ENCODE data around the gene SULT1E1.

SULT1E1 gene, protein sequence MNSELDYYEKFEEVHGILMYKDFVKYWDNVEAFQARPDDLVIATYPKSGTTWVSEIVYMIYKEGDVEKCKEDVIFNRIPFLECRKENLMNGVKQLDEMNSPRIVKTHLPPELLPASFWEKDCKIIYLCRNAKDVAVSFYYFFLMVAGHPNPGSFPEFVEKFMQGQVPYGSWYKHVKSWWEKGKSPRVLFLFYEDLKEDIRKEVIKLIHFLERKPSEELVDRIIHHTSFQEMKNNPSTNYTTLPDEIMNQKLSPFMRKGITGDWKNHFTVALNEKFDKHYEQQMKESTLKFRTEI

DNA sequence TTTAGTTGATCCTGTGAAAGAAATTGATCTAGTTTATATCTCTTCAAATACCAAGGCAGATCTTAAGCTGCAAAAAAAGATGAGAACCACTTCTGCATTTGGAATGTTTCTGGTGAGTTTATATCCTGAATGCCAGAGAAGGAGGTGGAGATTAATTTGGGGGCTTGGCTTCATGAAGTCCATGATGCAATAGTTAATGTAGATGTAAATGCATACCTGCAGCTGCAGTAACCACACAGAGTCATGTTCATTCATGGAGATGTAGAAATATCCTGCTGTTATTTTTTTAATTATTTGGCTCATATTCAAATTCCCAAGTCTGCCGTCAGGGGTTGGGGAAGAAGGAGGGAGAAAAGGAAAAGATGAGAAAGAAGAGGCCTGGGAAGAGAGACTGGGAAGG lies at the start of gene SULT1E1:
SULT1E1 (minus strand) TSS at position 94 of the 400 bp plus-strand sequence. CDS start 2,501 bp downstream, outside the sequence.
- no peak for DNase-seq

DNA sequence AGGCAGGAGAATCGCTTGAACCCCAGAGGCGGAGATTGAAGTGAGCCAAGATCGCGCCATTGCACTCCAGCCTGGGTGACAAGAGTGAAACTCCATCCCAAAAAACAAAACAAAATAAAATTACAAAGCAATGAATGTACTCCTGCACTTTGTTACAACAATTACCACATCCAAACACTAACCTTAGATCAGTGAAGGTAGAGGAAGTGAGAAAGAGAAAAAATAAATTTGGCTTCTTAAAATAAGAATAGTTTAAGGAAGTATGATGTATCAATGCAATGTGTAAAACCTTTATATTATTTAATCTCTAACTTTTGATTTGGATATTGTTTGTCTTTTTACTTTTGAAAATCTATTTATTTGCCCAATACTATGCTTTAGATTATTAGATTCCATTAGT lies 49.2 kb upstream of the SULT1E1 start:
- no peak for DNase-seq

DNA sequence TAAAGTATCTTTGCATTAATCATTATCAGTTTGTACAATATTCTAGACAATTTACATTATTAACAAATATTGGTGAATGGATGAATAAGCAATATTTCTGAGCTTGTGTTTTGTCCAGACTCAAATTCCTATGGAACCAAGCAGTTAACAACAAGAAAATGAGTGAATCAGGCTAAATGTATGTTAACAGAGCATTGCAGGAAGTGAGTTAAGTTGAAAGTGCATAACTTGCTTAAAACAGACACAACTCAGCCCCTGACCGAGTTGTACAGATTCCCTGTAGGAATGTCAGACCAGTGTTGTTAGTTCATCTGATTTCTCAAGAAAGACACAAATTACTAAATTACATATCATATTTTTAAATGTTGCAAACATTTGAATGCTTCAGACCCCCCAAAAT lies 47.2 kb upstream of the SULT1E1 start:
- DNase-seq: no peak

DNA sequence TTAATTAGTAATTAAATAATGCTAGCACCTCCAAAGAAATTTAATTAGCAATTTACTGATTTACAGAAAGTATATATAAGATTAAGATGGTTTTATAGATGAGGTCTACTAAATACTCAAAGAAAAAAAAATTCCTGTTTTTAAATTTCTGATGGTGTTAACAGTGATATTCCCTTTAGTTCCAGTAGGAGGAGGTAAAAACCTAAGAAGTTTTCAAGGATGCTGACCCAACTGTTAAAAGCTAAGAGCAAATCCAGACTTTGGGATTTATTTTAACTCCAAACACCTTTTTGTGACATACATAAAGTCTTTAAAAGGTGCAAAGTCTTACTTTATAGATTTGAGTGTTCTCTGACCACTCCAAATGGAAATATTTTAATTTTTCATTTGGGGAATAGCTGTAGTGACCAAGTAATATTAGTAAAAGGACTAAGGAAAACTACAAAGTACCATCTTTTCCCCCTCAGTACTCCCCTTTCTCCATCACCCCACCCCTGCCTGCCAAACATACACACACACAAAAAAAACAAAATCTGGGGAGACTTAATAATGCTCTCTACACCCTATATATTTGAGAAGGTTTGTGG lies 36.7 kb upstream of the SULT1E1 start:
- no peak for DNase-seq

DNA sequence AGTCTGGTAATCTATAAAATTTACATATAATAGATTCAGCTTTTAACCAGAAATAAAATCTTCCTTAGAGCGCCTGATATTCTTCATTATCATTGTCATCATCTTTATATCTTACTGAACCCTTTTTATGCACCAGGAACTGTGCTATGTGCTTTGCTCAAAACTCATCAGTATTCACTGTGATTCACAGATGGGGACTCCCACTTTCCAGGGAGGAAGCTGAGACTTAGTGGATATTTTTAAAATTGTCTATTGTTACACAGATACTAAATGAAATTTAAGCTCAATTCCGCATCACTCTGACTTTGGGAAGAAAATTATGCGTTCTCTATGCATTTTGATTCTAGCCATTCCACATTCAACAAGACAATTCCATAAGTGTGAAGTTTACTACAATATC lies 34.8 kb upstream of the SULT1E1 start:
- DNase-seq: no peak

DNA sequence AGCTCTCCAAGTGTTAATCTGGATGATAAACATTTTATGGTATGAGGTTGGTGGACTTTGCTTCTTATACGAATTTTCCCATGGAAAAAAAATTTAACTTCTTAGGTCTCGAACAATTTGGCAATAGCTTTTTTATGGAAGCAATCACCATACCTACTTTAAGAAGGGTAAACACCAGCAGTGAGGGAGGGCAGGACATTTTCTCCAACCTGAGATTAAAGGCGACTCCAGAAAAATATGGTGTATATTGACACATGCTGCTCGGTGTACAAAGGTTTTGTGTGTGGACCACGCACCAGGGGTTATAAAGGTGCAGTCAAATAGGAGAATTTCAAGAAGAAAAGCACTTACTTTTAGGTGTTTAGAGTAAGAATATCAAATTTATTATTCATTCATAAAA lies 34.2 kb upstream of the SULT1E1 start:
- DNase-seq: no peak

DNA sequence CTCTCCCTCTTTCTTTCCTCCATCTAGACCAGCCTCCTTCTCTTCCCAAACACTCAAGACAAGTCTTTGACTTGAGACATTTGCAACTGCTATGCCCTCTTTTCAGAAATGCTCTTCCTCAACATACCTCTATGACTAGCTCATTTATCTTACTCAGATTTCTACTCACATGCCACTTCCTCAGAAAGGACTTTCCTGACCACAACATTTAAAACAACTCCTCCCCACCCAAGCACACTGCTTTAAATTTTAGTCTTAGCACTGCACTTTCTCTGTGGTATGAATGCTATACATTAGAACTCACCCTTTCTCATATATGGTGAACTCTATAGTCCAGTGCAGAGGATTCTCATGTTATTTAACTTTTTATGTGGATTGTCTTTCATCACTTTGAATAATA lies 28.4 kb upstream of the SULT1E1 start:
- no peak for DNase-seq

DNA sequence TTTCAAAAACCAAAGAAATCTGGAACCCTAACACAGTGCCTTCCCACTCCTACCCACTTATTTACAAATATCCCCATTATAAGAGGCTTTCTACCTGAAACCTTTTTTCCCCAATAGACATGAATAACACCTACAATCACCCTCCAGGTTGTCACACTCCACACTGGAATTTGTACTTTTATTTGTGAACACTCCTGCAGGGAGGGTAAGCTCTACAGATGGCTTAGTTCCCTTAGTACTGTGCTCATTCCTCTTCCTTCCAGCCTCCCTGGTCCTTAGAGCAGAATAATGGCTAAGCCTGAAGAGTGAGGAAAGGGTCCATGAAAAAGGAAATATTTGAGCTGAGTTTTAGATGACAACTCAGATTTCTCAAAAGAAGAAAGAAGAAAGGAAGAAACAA lies 22.2 kb upstream of the SULT1E1 start:
- DNase-seq: no peak

DNA sequence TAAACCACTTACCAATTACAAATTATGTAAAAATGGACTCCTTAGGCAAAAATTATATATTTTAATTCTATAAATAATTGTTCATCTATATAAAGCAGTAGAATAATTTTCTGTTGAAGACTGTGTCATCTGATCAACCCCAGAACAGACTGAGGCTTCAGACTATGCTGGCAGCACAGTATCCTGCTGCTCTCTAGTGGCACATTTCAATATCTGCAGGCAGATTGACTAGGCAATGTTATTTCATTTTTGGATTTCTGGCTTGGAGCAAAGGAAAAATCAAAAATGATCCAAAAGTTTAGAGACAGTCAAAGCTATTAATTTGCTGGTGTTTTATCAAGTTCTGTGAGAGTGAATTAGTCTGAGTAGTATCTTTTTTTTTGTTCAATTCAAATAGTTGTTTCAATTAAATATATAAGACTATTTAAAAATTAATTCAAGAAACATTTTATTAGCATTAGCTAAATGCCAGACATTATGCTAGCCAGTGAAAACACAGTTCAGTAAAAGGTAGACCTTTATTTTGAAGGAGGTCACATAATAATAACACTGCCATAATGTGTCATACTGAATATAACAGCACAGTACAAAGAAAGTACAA lies 21.3 kb upstream of the SULT1E1 start:
- no peak for DNase-seq

DNA sequence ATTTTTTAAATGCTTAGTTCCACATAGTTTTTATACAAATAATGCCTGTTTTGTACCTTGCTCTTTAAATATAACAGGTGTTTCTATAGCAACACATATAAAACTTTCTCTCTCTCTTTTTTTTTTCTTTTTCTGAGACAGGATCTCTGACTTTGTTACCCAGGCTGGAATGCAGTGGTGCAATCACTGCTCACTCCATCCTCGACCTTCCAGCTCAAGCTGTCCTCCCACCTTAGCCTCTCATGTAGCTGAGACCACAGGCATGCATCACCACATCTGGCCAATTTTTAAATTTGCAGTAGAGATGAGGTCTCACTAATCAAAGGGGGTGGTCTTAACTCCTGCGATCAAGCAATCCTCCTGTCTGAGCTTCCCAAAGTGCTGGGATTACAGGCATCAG lies 18.3 kb upstream of the SULT1E1 start:
- no peak for DNase-seq

DNA sequence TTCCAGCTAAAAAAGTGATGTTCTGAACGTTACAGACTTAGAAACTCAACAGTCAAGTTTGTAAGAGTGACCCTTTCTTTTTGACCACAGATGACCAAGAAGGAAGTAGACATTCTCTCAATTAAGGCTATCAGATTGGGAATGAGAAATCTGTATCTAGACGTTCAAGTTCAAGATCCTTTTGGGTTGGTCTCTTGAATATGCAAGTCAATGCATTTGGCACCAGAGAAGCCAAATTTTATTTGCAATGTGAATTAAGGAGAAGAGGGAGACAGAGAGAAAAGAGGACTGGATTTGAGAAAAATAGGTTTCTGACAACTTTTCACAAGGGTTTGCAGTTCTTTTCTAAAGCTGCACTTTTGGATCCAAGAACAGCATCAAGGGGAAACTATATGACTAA lies 17.5 kb upstream of the SULT1E1 start:
- DNase-seq: no peak

DNA sequence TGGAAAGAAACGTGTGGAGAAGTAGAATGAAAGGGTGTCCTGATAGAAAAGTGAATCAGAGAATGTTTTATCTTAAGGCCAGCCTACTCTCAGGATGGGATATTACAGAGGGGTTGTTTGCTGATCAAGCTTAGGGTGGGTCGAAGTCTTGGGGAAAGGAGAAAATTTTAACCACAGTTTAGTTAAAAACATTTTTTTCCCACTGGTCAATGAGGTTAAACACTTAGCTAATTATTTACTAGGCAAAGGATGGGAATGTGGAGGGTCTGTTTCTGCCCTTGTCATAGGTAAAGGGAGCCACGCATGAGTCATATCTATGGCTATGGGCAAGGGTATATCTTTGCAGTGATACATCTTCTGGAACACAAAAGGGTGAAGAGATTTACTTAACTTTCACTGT lies 16.1 kb upstream of the SULT1E1 start:
- DNase-seq: no peak

DNA sequence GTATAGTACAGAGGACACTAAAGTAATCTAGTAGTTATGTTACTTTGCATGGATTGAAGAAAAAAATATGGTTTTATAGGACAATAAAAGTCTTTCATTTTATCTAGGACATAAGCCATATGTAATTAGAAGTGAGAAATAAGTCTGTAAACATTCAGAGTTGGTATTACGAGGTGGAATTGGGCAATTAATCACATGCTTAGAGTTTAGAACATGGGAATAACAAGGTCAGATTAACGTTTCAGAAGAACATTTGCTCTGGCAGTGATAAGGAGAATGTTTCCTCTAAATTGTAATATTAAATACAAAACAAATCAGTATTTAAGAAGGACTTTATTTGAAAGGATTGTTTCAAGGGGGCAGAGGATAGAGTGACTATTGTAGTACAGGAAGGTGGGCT lies 15.6 kb upstream of the SULT1E1 start:
- no peak for DNase-seq

DNA sequence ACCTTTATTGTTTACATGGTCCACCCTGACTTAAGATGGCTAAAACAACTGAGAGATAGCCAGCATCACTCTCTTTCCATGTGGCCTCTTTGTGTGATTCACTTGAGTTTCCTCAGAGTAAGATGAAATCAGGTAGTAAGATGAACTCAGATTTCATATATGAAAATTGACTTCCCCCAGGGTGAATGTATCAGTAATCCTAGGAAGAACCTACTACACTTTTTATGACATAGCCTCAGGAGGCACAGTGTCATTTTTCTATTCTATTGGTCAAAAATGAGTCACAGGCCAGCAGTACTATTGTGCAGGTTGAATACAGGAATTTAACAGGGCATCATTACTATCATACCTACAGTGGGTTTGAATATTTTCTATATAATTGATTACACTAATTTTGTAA lies 14.6 kb upstream of the SULT1E1 start:
- DNase-seq: no peak

DNA sequence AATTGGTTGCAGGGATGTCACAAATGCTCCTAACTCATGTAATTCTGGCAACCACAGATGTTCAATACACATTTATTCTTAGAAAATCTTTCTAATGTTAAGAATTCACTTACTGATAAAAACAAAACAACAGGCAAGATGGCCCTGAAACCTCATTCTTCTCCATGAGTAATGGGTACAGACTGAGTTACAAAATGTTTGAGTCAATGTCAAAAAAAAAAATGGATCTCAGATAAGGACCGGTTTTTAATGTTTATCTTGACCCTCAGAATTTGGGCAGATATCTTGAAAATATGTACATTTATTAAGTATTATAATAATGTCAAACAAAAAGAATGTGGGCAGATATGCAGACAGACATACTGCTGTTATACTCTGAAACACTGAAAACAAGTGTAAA lies 1.8 kb upstream of the SULT1E1 start:
- DNase-seq: no peak

DNA sequence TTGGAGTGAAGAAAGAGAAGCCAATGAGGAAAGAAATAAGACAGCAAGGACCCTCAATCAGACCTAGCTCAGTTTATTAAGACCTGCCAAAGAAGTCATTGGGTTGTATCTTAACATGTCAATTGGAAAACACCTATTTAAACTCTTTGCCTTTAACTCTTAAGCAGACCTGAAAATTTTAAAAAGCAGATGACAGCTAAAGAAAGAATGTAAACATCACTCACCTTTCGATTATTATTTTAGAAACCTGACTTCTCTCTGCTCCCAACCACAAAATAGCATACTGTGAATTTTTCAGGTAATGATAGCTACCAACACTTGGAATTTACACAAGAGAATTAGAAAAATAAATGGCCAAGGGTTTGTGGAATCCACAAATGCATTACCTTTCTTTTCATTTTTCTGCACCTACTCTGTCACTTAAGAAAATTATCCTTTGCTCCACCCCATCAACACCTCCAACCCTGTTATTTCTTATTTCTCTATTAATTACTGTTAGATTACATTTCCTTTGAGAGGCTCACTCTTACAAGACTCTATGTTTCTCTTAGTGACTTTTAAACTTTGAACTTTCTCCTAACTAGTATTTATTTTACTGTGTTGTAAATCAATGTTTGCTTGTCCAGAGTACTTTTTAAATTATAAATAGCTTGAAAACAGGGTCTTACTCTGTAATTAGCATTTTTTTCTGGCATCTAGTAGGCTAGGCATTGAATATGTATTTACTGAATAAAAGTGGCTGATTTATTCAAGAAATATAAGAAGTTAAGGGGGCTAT lies 765 bp upstream of the SULT1E1 start:
- DNase-seq: no peak

DNA sequence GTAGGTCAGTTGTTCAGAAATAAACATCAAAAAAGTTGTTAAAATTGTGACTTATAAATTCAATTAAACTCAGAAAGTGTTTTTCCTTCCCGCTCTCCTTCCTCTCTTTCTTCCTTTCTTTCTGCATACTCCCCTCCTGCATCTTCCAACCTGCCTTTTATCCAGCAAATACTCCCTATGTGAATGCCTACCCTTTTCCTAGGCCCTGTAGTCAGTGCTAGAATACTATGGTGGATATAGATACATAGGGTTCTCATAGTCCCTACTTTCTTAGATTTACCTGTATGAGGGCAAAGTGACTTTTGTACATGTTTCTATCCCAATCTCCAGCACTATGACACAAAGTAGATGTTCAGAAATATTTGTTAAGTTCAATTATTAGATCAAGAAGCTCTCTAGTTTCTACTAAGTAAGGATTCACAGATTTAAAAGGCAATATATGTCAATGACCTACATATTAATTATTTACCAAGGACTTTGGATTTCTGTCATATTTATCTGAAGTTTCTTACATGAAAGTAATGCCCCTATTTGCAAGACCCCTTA lies 732 bp downstream of the SULT1E1 start:
- DNase-seq: no peak

DNA sequence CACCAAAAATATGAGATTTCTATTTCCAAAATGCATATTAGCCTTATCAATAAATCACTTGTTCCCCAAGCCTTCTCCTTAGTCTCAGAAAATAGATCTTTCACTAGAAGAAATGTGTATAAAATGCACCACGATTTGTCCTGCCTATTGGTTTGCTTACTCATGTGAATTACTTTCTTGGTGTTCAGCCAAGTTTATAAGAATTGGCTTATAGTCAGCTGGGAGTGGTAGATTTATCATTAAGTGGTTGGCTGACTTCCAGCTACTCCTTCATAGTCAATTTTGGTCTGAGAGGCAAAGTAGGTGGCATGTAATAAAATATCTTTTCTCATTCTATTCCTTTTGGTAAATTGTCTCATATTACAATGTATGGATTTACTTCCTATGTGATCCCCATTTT lies 1.3 kb downstream of the SULT1E1 start:
- DNase-seq: no peak

DNA sequence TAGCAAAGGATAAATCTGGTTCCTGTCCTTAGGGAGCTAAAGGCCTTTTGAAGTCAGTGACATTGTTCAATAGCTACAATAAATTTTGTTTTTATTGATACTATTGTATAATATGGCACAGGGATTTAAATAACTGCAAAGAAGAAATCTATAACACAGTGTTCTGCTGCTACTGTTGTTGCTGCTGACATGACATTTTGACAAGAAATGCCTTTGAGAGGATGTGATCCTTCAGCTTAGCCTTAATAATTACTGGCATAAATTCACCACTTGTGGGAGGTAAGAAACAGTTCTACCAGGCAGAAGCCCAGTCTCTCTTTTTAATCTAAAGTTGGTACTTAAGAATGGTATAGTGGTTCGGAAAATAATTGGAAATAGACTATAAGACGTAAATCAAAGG lies 4.1 kb downstream of the SULT1E1 start:
- no peak for DNase-seq

DNA sequence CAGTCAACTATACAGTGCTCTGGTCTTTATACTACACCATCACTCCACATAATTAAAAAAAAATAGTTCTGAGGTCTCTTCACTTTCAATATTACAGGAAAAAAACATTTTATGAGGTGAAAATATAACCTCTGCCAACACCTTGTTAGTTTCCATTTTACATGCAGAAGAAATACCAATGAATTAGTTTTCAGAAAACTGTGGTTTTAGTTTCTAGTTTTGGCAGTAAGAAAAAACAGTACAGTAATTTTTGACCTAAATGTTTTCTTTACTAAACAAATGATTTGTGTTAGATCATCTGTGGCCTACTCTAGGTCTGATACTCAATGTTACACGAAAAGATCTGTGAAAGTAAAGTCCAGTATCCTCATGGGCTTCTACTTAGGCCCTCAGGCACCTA lies 10.0 kb downstream of the SULT1E1 start:
- no peak for DNase-seq

DNA sequence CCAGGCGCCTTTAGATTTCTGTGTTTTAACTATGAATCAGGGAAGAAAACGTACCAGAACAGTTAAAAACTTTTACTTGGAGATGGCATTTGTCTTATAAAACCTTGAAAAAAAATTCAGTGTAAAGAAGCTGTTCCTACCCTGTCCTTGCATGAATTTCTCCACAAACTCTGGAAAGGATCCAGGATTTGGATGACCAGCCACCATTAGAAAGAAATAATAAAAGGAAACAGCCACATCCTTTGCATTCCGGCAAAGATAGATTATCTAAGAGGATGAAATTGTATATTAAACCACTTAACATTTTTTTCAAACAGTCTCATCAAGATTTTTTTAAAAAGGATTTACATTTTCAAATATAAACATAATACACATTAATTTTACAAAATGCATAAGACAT lies 10.6 kb downstream of the SULT1E1 start:
- no peak for DNase-seq

DNA sequence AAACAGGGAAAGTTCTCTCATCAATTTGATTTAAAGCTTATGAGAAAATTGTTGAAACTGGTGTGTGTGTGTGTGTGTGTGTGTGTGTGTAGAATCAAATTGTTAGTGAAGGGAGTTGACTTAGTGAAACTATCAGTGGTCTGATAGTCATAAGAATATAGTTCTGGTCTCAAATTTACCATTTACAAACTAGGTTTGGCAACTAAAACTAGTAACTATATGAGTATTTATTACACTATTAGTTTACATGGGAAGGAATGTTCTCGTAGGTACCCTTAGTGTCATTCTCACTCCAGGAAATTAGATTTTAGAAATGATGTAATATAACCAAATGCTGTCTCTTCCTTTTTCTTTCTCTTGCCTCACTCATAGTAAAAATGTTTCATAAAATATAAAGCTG lies 11.9 kb downstream of the SULT1E1 start:
- DNase-seq: no peak

DNA sequence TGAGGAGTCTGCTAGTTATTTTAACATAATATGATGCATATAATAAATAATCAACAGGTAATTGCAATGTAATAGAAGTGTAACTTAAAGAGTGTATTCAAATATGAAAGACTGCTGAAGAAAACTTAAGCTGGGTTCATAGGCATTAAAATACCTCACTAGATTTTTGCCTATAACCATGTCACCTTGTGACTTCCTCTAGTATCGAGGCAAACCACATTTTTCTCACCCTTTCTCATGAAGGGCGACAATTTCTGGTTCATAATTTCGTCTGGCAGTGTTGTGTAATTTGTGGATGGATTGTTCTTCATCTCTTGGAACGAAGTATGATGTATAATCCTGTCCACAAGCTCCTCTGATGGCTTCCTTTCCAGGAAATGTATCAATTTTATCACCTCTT lies 16.0 kb downstream of the SULT1E1 start:
- DNase-seq: no peak

DNA sequence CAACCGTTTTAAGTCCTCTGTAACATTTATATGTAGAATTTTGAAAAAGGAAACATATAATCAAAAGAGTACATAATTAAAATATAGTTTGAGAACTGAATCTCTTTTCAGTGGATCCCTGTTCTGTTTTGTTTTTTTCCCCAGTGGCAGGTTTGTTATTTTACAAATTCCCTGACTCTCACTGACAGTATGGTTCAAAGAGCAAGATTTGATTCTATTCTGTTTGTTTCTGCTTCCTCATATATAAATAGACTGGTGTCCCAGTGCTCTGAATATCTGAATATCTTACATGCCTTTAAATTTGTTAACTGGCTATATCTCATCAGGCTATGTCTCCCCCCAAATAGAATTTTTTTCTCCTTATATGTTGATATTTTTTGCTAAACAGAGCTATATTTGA lies 16.6 kb downstream of the SULT1E1 start:
- no peak for DNase-seq
